GM18508 (cell line): Measurements from ENCODE around the gene HOXD10.

ENCODE experiments used
- ATAC-seq: cut with Tn5 transposase; IDR thresholded peaks from one replicate; pipeline ENCODE4 v1.9.1; 2021; ENCODE audit warnings: moderate number of reproducible peaks; ENCODE audit not compliant: insufficient read depth, unreplicated experiment

HOXD10 gene

GRCh38 chr2:176148751-176149421 lies 32.3 kb downstream of the HOXD10 start:
- no peak for ATAC-seq

- ATAC-seq, result no peak
Observed at GRCh38 chr2:176149481-176149938, 32.9 kb downstream of the HOXD10 start.

DNA sequence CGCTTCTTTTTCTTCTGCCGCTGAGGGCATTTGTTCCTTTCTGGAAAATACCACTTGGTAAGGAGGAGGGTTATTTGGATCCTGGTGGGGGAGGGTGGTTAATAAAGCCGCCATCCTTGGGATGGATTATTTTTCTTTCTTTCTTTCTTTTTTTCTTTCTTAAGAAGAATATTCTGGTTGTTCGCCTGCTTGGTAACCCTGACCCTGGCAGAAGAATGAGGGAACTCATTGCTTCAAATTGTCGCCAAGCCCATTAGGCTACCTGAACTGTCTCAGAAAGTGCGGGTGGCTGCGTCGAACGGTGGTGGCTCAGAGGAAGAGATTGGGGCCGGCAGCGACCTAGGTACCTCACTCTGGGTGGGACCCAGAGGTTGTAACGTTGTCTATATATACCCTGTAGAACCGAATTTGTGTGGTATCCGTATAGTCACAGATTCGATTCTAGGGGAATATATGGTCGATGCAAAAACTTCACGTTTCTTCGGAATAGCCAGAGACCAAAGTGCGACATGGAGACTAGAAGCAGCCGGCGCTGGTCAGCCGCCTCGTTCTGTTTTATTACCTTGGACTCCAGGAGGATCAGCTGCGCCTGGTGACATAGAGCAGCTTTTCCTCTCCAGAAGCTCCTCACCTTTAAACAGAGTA lies 33.5 kb downstream of the HOXD10 start:
- ATAC-seq, result no peak

DNA sequence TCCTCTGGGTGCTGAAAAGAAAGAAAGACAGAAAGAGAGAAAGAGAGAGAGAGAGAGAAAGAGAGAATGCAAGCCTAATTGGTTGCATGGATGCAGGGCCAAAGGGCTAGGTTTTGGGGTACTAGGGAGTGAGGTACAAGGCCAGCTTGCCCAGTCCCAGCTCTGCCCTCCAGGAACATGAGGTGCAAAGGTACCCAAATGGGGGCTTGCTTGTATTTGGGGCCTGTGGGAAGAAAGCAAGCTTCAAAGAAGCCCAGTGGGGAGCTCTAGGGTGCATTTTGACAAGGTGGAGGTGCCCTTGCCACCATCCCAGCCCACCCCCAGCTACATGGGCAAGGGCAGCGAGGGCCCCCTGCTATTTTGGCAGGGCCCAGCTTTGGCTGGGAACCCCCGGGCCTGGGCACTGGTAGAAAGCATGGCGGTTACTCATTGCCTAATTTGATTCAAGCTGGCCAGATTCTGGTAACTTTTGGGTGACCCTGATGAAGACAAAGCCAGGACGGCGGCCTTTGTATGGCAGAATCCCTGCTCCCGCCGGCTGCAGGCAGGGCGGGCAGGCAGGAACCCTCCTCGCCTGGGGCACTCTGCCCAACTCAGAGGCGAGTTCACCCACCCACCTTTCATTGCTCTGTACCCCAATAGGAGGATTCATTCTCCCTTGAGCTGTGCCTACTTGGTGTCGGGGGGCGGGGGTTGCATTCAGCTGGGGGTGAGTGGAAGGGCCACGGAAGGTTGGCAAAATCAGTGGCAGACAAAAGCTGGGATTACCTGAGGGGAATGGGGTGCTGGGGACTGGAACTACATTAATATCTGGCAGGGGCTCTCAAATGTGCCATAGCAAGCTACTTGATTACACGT lies 34.2 kb downstream of the HOXD10 start:
- ATAC-seq, result no peak

GRCh38 chr2:176151442-176152287 lies 35.1 kb downstream of the HOXD10 start, which contains the start of gene HOXD4:
Gene HOXD4, plus strand, starts transcription at chr2:176151550. Its CDS starts 84 bp downstream, at chr2:176151634.
- ATAC-seq, result no peak

DNA sequence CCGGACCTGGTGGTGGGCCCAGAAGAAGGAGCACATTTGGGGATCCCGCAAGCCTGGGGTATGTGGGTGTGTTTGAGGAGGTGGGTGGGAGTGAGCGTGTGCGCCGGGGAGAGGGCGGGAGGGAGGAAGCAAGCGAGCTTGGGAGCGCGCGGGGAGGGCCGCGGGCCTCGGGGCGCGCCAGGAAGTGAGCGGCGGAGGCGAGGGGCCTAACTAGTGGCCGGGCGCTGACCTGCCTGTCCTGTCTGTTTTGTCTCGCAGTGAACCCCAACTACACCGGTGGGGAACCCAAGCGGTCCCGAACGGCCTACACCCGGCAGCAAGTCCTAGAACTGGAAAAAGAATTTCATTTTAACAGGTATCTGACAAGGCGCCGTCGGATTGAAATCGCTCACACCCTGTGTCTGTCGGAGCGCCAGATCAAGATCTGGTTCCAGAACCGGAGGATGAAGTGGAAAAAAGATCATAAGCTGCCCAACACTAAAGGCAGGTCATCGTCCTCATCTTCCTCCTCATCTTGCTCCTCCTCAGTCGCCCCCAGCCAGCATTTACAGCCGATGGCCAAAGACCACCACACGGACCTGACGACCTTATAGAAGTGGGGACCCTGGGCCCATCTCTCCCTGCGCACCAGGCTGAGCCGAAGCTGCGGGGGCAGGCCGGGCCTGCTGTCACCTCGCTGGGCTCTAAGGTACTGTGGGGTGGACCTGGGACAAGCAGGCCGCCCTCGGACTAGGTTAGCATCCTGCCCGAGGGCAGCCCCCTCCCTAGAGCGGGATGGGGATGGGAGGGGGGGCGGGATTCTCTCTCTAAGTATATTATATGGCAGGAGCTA lies 36.0 kb downstream of the HOXD10 start:
- no peak for ATAC-seq

DNA sequence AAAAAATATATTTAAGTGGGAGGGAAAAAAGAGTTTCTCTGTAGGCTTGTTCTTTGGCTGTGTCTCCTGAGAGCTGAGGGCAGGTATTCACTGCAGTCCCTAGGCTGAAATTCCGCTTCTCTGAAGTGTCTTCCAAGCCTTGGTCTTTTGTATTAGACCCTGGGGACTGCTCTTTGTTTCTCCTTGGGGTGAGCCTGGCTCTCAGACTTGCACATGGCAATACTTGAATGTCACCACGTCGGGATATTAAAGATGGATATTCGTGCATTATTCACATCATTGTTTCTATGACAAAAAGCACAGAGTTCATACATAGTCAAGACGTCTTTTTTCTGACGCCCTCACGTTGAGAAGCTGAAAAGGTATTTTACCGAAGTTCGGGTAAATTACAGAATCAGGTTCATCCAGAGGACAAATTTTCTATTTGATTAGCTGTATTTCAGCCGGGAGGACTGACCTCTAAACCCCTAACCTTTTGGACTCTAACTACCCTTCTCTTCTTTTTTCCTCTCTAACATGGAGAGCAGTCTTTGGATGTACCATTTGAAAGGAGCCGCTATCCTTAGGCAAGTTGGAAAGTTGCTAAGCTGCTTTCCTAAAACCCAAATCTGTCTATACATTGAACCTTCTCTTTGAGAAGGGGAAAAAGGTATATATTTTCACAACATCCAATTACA lies 38.1 kb downstream of the HOXD10 start:
- no peak for ATAC-seq

DNA sequence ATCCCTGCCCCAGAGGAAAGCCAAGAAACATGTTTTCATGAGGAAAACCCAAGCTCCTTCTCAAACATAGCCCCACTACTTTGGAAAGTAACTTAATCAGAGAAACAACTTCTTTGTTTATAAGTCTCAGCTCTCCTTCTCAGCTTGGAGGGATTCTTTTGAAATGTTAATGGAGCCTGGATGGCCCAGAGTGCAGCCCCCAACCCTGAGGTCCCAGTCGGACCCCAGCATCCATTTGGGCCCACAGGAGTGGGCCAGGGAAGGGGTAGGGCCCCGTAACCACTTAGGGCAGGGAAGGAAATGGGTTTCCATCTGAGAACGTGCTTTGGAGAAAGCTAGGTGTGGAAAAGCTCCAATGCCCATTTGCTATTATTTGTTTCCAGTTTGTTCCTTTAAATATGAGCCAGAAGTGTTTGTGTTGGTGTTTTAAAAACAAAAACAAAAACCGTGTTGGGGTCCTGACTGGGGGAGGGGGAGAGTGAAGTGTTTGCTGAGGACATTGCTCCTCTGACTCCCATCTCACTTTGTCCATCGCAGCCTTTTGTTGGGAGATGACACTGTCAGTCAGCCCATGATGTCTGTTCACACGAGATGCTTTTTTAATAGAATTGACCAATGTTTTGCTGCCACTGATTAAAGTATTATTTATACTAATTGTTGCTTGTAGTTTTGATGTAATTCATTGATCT lies 38.9 kb downstream of the HOXD10 start:
- no peak for ATAC-seq

DNA sequence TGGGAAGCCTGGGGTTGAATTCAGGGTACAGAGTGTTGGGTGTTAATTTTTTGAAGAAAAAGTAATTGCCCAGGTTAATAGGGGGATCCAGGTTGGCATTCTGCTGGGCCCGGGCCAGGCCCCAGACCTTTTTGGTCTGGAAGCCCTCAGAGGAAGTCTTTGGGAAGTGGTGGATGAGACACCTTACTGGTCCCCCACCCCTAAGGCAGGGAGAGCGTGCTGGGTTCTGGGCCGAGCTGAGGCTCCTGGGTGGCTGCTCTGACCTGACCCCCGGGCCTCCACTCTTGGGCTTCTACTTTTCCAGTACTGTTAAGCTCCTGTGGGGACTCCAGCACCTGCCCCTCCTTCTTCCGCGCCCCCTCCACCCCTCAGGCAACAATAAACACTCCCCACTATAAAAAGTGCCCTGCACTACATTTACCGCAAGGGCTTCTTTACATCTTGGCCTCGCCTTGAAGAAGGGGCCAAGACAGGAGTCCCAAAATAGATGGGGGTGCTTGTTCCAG lies 39.8 kb downstream of the HOXD10 start:
- ATAC-seq, result no peak

DNA sequence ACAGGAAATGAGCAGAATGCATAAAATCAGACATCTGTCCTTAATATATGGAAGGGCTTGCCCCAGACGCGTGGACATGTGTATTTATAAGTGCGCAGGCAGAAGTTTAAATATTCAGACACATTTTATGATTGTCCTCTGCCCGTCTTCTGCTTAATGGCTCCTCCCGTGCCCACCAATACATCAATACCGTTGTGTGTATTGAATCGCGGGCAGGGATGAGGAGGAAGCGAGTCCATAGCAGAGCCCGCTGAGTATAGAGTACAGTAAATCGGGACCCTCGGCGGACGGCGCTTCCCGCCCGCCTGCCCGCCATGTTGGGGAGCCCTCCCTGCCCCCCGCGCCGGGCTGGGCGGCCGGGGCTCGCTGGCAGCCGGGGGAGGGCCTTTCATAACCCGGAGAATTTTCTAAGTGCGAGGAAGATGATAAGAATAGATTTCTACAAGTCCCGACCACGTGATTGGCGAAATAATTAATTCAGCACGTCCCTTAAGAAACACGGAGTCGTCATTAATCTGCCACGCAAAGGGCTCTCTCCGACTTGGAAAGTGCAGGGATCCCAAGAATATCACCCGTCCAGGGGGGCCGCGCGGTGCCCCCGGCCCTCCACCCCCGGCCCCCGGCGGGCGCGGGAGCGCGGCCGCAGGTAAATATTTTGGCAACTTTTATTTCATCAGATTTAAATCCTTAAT lies 40.4 kb downstream of the HOXD10 start, which contains the start of gene HOXD3:
TSS of gene HOXD3 (plus strand) at position 501 of the 692 bp plus-strand sequence. CDS start 11,808 bp downstream, outside the sequence.
- no peak for ATAC-seq

DNA sequence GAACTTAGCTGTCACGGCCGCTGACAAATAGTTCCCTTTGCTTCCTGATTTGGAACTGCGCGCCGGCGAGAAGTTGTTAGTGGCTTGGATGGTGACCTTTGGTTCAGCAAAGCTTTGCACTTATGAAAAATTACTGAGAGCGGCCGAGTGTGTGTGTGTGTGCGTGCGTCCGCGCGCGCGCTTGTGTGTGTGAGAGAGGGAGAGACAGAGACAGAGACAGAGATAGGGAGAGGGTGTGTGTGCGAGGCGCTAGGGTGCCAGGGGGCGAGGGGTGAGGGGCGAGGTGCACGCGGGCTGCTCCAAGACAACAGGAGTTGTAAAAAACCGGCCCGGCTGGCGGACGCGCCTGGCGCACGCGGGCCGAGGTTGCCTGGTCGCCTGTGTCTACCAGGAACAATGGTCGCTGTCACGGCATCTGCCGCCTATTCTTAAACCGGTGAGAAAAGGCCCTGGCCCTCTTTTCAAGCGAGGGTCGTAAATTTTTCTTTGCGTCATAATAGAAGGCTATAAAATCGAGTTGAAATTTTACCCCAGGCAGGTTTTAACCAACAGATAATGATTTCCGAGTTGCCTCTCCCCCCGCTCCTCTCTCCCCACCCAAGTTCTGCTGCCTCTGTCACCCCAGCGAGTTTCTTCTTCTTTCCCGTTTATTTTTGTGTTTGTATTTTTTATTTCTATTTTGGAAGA lies 41.1 kb downstream of the HOXD10 start:
- ATAC-seq, result no peak

DNA sequence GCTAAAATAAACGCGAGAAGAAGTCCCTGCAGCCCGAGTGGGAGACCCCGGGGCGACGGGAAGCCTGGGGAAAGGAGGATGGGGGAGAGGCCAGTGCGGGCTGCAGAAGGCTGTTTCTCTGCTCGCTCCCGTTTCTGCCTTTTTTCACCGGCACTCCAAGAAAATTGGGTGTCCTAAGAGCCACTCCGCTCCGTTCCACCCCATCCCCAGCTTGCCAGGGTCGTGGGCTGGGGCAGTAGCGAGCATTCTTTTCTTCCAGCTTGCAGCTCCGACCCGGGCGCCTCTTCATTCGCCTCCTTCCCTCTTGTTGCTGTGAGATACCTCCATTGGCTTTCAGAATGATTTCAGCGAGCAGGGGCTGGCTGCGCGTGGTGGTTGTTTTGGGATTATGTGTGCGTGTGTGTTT lies 41.6 kb downstream of the HOXD10 start:
- no peak for ATAC-seq

- no peak for ATAC-seq
Observed at GRCh38 chr2:176158855-176159662, 42.5 kb downstream of the HOXD10 start.

- no peak for ATAC-seq
Observed at GRCh38 chr2:176159663-176160250, 43.2 kb downstream of the HOXD10 start.

GRCh38 chr2:176160251-176160985 lies 43.8 kb downstream of the HOXD10 start:
- no peak for ATAC-seq
